HG02981 (cell line): ENCODE data around the gene OSCAR.

ENCODE experiments used
- ATAC-seq: cut with Tn5 transposase; IDR thresholded peaks from one replicate; pipeline ENCODE4 v1.9.1; 2021; ENCODE audit warnings: mild to moderate bottlenecking, moderate library complexity; ENCODE audit not compliant: unreplicated experiment

The OSCAR gene

GRCh38 chr19:54100561-54100960, at the start of gene OSCAR:
TSS of gene OSCAR (minus strand) at chr19:54100803. CDS start at chr19:54100792, 11 bp downstream.
- ATAC-seq = no peak

- ATAC-seq = no peak
Measured at GRCh38 chr19:54149021-54149812, 48.6 kb upstream of the OSCAR start.

GRCh38 chr19:54148158-54148557, 47.6 kb upstream of the OSCAR start:
- no peak for ATAC-seq

- no peak for ATAC-seq
Measured at GRCh38 chr19:54147676-54148075, 47.1 kb upstream of the OSCAR start.

GRCh38 chr19:54145541-54146158, 45.0 kb upstream of the OSCAR start:
- ATAC-seq = no peak

GRCh38 chr19:54142166-54142780, 41.7 kb upstream of the OSCAR start:
- no peak for ATAC-seq

- ATAC-seq = no peak
Measured at GRCh38 chr19:54141356-54141755, 40.8 kb upstream of the OSCAR start.

- no peak for ATAC-seq
Measured at GRCh38 chr19:54138489-54139256, 38.1 kb upstream of the OSCAR start.

GRCh38 chr19:54137699-54138488, 37.3 kb upstream of the OSCAR start, which contains the start of gene CNOT3:
TSS of gene CNOT3 (plus strand) at chr19:54137762. CDS start at chr19:54142979, 5,217 bp downstream.
- ATAC-seq = no peak

- peak; percentile 73 for ATAC-seq
Measured at GRCh38 chr19:54136864-54137698, 36.5 kb upstream of the OSCAR start.

GRCh38 chr19:54136086-54136863, 35.7 kb upstream of the OSCAR start:
- no peak for ATAC-seq

GRCh38 chr19:54133957-54134590, 33.5 kb upstream of the OSCAR start:
- no peak for ATAC-seq

GRCh38 chr19:54133312-54133956, 32.8 kb upstream of the OSCAR start:
- no peak for ATAC-seq

- no peak for ATAC-seq
Measured at GRCh38 chr19:54129617-54129996, 29.0 kb upstream of the OSCAR start.

GRCh38 chr19:54128796-54129616, 28.4 kb upstream of the OSCAR start:
- no peak for ATAC-seq

GRCh38 chr19:54128441-54128725, 27.8 kb upstream of the OSCAR start:
- no peak for ATAC-seq
